Keratinocyte (primary cell): ENCODE data around the gene RPL29. TPM values are rescaled to one million over a fixed set of nuclear protein-coding genes. Genes with fewer than 3 reads are reported as not detected.

Source experiments
- DNase-seq: peaks from one replicate; pipeline ENCODE4 v3.0.0-alpha.2; 2011; ENCODE audit warnings: low read depth, missing footprints, low spot score
- FAIRE-seq: peaks from 2 replicates; lab custom pipeline; 2011; peaks lifted over from hg19 to GRCh38; lab: Jason Lieb, UNC
- H2AFZ ChIP-seq: 2 replicates; pipeline ENCODE4 v1.6.0; 2012; ENCODE audit warnings: low read length, control low read depth, inconsistent platforms; ENCODE audit not compliant: control insufficient read depth
- H3K27ac ChIP-seq: 2 replicates; pipeline ENCODE4 v1.5.1; 2011; ENCODE audit warnings: low read length; ENCODE audit not compliant: control insufficient read depth, insufficient read depth
- H3K27me3 ChIP-seq: 3 replicates; pipeline ENCODE4 v1.6.0; 2011; ENCODE audit warnings: low read length; ENCODE audit not compliant: control insufficient read depth, insufficient read depth; ENCODE audit errors: extremely low read depth
- H3K36me3 ChIP-seq, 2 experiments: 2 replicates in 1 of 2; 3 replicates in 1 of 2; pipeline ENCODE4 v1.5.1; 2011; ENCODE audit warnings: low read length in 2 of 2, mild to moderate bottlenecking in 1 of 2; ENCODE audit not compliant: control insufficient read depth in 2 of 2, insufficient read depth in 2 of 2; ENCODE audit errors: extremely low read depth in 1 of 2
- H3K4me1 ChIP-seq: 3 replicates; pipeline ENCODE4 v1.5.1; 2011; ENCODE audit warnings: low read length; ENCODE audit not compliant: control insufficient read depth, insufficient read depth; ENCODE audit errors: extremely low read depth
- H3K4me2 ChIP-seq: 3 replicates; pipeline ENCODE4 v1.6.0; 2011; ENCODE audit warnings: low read depth, low read length; ENCODE audit not compliant: control insufficient read depth, insufficient read depth; ENCODE audit errors: extremely low read depth
- H3K4me3 ChIP-seq, 3 experiments: fragments of 200-600 bp in 1 of 3; sonication (generic) in 1 of 3; 2 replicates in 2 of 3; 3 replicates in 1 of 3; pipeline ENCODE4 v1.5.1; 2011 to 2016; ENCODE audit warnings: low read length in 3 of 3, mild to moderate bottlenecking in 3 of 3, control low read depth in 2 of 3, inconsistent platforms in 1 of 3, low read depth in 1 of 3, mixed read lengths in 1 of 3, mixed run types in 1 of 3, moderate library complexity in 1 of 3; ENCODE audit not compliant: control insufficient read depth in 2 of 3, insufficient read depth in 2 of 3; ENCODE audit errors: extremely low read depth in 1 of 3
- H3K79me2 ChIP-seq: 2 replicates; pipeline ENCODE4 v1.6.0; 2012; ENCODE audit warnings: low read length; ENCODE audit not compliant: control insufficient read depth, insufficient read depth
- H3K9ac ChIP-seq: 3 replicates; pipeline ENCODE4 v1.6.0; 2011; ENCODE audit warnings: low read length; ENCODE audit not compliant: control insufficient read depth, insufficient read depth; ENCODE audit errors: extremely low read depth
- H3K9me1 ChIP-seq: 3 replicates; pipeline ENCODE4 v1.6.0; 2011; ENCODE audit warnings: low read length; ENCODE audit not compliant: control insufficient read depth, insufficient read depth; ENCODE audit errors: extremely low read depth
- H3K9me3 ChIP-seq: 2 replicates; pipeline ENCODE4 v1.5.1; 2012; ENCODE audit warnings: low read depth, low read length; ENCODE audit not compliant: control insufficient read depth
- H4K20me1 ChIP-seq: 3 replicates; pipeline ENCODE4 v1.6.0; 2011; ENCODE audit warnings: low read length; ENCODE audit not compliant: control insufficient read depth, insufficient read depth; ENCODE audit errors: extremely low read depth
- EZH2 ChIP-seq: IDR thresholded peaks from one replicate; pipeline ENCODE4 v1.6.1; 2012; ENCODE audit warnings: inconsistent platforms, mild to moderate bottlenecking, low read length, moderate library complexity
- dilution Hi-C: fragments of 300-500 bp; cut with MboI; formaldehyde crosslinking; loops from one replicate; pipeline ENCODE4 v1.7.0; 2020; ENCODE audit warnings: low sequenced_read_pairs; ENCODE audit not compliant: extremely low pct_ligation_motif_present
- polyA plus RNA-seq, 5 experiments: library from polyadenylated mRNA; depleted of rRNA in 3 of 5; stranded (reverse) in 3 of 5; stranded (forward) in 1 of 5; unstranded in 1 of 5; fragments of >200 nt; gene quantifications; 1 replicate in 1 of 5; 2 replicates in 3 of 5; 3 replicates in 1 of 5; pipeline versions ENCODE4 v1.2.1 to v1.2.3, GENCODE V29; 2011 to 2012; ENCODE audit warnings: missing spikeins in 2 of 5, low read depth in 1 of 5, low replicate concordance in 1 of 5
- TF ChIP-seq, protein P1 (sequence below), 3 experiments: IDR thresholded peaks in 1 of 3; conservative IDR thresholded peaks in 1 of 3; optimal IDR thresholded peaks in 1 of 3; 2 replicates in 2 of 3; 3 replicates in 1 of 3; pipeline versions ENCODE3 to v1.5.1; 2011; ENCODE audit warnings: low read length in 3 of 3, mild to moderate bottlenecking in 3 of 3, moderate library complexity in 2 of 3, control low read depth in 1 of 3, inconsistent platforms in 1 of 3; ENCODE audit not compliant: insufficient read depth in 2 of 3; ENCODE audit errors: extremely low read depth in 1 of 3

Gene RPL29
- polyA plus RNA-seq, 1 donor (not counting 4 experiments of a cell fraction or from before 2014, with no cell fraction given): 1,648 TPM

DNA sequence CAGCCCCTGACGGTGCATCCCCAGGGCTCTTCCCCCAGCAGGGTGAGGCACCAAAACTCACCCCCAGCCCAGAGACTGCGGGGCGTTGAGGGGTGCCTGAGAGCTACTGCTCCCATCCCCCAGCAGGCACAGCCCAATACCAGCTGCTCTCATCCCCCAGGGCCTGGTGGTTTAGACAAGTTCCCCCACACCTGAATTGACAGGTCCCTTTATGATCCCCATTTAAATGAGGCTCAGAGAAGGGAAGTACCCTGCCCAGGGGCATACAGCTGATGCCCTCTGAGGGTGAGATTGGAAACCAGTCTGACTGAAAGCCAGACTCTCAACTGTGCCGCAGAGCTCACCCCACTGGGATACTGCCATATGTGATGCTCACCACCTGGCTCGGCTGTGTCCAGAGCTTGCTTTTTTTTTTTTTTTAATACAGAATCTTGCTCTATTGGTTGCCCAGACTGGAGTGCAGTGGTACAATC lies 40.6 kb upstream of the RPL29 start:
- TF ChIP-seq, protein P1, sequence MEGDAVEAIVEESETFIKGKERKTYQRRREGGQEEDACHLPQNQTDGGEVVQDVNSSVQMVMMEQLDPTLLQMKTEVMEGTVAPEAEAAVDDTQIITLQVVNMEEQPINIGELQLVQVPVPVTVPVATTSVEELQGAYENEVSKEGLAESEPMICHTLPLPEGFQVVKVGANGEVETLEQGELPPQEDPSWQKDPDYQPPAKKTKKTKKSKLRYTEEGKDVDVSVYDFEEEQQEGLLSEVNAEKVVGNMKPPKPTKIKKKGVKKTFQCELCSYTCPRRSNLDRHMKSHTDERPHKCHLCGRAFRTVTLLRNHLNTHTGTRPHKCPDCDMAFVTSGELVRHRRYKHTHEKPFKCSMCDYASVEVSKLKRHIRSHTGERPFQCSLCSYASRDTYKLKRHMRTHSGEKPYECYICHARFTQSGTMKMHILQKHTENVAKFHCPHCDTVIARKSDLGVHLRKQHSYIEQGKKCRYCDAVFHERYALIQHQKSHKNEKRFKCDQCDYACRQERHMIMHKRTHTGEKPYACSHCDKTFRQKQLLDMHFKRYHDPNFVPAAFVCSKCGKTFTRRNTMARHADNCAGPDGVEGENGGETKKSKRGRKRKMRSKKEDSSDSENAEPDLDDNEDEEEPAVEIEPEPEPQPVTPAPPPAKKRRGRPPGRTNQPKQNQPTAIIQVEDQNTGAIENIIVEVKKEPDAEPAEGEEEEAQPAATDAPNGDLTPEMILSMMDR (optimal IDR thresholded peaks at IDR 0.05 in 1 of 3, IDR thresholded peaks at IDR 0.05 in 1 of 3, conservative IDR thresholded peaks at IDR 0.05 in 1 of 3; ENCODE audit: extremely low read depth in 1 of 3, insufficient read depth in 2 of 3, low read length in 3 of 3): no peak
- no peak for TF ChIP-seq EZH2
- H3K4me2 ChIP-seq: no peak overlapping the region
- H3K27ac ChIP-seq: no peak overlapping the region
- no peaks in the 10 kb centered on the region for H3K79me2 ChIP-seq
- H3K27me3 ChIP-seq: no peaks in the 10 kb centered on the region
- peaks cover 3% of the 10 kb centered on the region for H3K9me3 ChIP-seq
- H4K20me1 ChIP-seq: no peaks in the 10 kb centered on the region
- FAIRE-seq: peak; percentile 34
- no peaks in the 10 kb centered on the region for H3K9me1 ChIP-seq
- dilution Hi-C loops: no loop called here
- no peak for DNase-seq
- H3K36me3 ChIP-seq: no peaks in the 10 kb centered on the region
- peaks cover 37% of the 10 kb centered on the region for H3K4me1 ChIP-seq
- H2AFZ ChIP-seq: no peak overlapping the region
- H3K4me3 ChIP-seq: no peak overlapping the region
- H3K9ac ChIP-seq: no peak overlapping the region

DNA sequence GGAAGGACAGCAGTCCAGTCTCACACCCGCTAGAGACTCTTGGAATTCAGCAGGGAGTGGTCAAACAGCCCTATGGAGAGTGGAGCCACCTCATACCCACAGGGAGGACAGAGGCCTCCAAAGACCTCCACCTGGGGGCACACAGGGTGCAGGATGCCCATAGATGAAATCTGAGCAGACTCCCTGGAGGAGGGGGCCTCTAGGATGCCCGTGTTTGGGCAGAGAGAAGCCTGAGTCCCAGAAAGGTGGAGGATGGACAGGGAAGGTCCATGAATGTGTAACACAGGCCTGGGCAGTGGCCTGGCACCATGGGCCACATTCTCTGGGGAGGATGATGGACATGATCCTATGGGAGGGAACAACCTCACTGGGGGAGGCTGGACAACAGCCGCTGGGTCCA lies 39.0 kb upstream of the RPL29 start:
- Histone ChIP-seq H3K79me2 (no peaks in the 10 kb centered on the region), H3K27ac (no peak overlapping the region), H3K4me2 (no peak overlapping the region), H3K9ac (no peak overlapping the region), H4K20me1 (no peaks in the 10 kb centered on the region), H3K36me3 (no peaks in the 10 kb centered on the region), H3K4me3 (no peak overlapping the region), H3K27me3 (no peaks in the 10 kb centered on the region), H3K9me3 (peaks cover 3% of the 10 kb centered on the region), H3K9me1 (no peaks in the 10 kb centered on the region), H3K4me1 (peaks cover 47% of the 10 kb centered on the region), H2AFZ (no peak overlapping the region)
- dilution Hi-C loops: no loop called here
- TF ChIP-seq EZH2: no peak
- TF ChIP-seq, protein P1 (optimal IDR thresholded peaks at IDR 0.05 in 1 of 3, IDR thresholded peaks at IDR 0.05 in 1 of 3, conservative IDR thresholded peaks at IDR 0.05 in 1 of 3; ENCODE audit: extremely low read depth in 1 of 3, insufficient read depth in 2 of 3, low read length in 3 of 3): no peak
- no peak for DNase-seq
- FAIRE-seq: no peak
